ENCODE results near the gene CCDC88C. TPM values are rescaled to one million over a fixed set of nuclear protein-coding genes. Genes with fewer than 3 reads are reported as not detected.
A peak's percentile ranks its signal among the peaks of the same experiment; 100 is the strongest.

CCDC88C gene
- total and polyA plus RNA-seq, 2 donors (not counting 3 experiments of a cell fraction or from before 2014, with no cell fraction given) = 11.4 to 52.1 TPM

GRCh38 chr14:91258876-91259275, 158.7 kb downstream of the CCDC88C start:
- DNase-seq (ENCODE audit: low read depth, low spot score) = peak; percentile 51
- Histone ChIP-seq H3K79me2 (ENCODE audit: control insufficient read depth, insufficient read depth, low read length) (no peaks in the 10 kb centered on the region), H3K27me3 (ENCODE audit: control insufficient read depth in 2 of 2, insufficient read depth in 2 of 2, low read length in 2 of 2) (no peaks in the 10 kb centered on the region), H3K4me1 (ENCODE audit: control insufficient read depth, extremely low read depth, insufficient read depth, low read length) (peaks cover 6% of the 10 kb centered on the region), H3K27ac (ENCODE audit: insufficient read depth, low read depth, low read length) (no peak overlapping the region), H3K9me1 (replicated peaks; ENCODE audit: control insufficient read depth, extremely low read depth, insufficient read depth, low read length) (no peaks in the 10 kb centered on the region), H3K4me2 (ENCODE audit: insufficient read depth, low read length) (no peak overlapping the region), H3K9ac (replicated peaks; ENCODE audit: extremely low read depth, insufficient read depth, low read length) (no peak overlapping the region), H4K20me1 (replicated peaks; ENCODE audit: control insufficient read depth, extremely low read depth, insufficient read depth, low read length) (no peaks in the 10 kb centered on the region), H3K36me3 (ENCODE audit: control insufficient read depth in 2 of 2, extremely low read depth in 1 of 2, insufficient read depth in 2 of 2, low read length in 2 of 2) (no peaks in the 10 kb centered on the region), H3K9me3 (replicated peaks; ENCODE audit: control insufficient read depth, insufficient read depth, low read length) (no peaks in the 10 kb centered on the region), H3K4me3 (replicated peaks in 1 of 3; ENCODE audit: insufficient read depth in 1 of 3, low read depth in 1 of 3, low read length in 3 of 3) (no peak overlapping the region), H2AFZ (ENCODE audit: low read depth, low read length) (no peak overlapping the region)
- CTCF ChIA-PET = no interaction called here
- BruUV-seq (replicated peaks) = no TSS peak
- TF ChIP-seq POLR2AphosphoS5 (IDR thresholded peaks at IDR 0.05; ENCODE audit: insufficient read depth, low read depth, low read length) (no peak), MAX (IDR thresholded peaks at IDR 0.05; ENCODE audit: insufficient read depth, insufficient read length) (no peak), JUN (IDR thresholded peaks at IDR 0.05; ENCODE audit: borderline replicate concordance, insufficient read depth, insufficient read length, low read depth) (no peak), FOS (IDR thresholded peaks at IDR 0.05; ENCODE audit: borderline replicate concordance, insufficient read depth, low read length) (no peak), CTCF (IDR thresholded peaks at IDR 0.05; ENCODE audit: extremely low read depth in 1 of 2, insufficient read depth in 1 of 2, low read depth in 1 of 2, low read length in 2 of 2) (no peak), POLR2A (IDR thresholded peaks at IDR 0.05; ENCODE audit: low read depth, low read length) (no peak), EZH2 (IDR thresholded peaks at IDR 0.05; ENCODE audit: borderline replicate concordance, low read depth, low read length, severe bottlenecking) (no peak), MYC (IDR thresholded peaks at IDR 0.05; ENCODE audit: low read depth, low read length) (no peak), GATA2 (IDR thresholded peaks at IDR 0.05; ENCODE audit: insufficient read depth, insufficient read length, low read depth, low read length) (no peak)
- FAIRE-seq = no peak
- intact Hi-C loops (cut with micrococcal nuclease) (no loop called here), dilution Hi-C loops (cut with MboI; ENCODE audit: extremely low pct_ligation_motif_present, low sequenced_read_pairs) (no loop called here)
- POLR2A ChIA-PET = no interaction called here

All from endothelial cell of umbilical vein (primary cell).